HepG2 (cell line): Measurements from ENCODE around the gene RAE1. TPM values are rescaled to one million over a fixed set of nuclear protein-coding genes. Genes with fewer than 3 reads are reported as not detected.

Experiments used
- ARNT ChIP-seq: fragments of 450-650 bp; IDR thresholded peaks from 2 replicates; pipeline ENCODE4 v1.6.1; 2017
- CAMTA2 ChIP-seq: sonication (generic); formaldehyde crosslinking; IDR thresholded peaks from 2 replicates; pipeline ENCODE4 v1.4.0; 2020; ENCODE audit warnings: mild to moderate bottlenecking, missing genetic modification reagents, borderline replicate concordance
- CCAR2 ChIP-seq: fragments of 200-400 bp; formaldehyde crosslinking; optimal IDR thresholded peaks from 2 replicates; pipeline ENCODE3; 2018; ENCODE audit warnings: low read depth, mild to moderate bottlenecking, low read length, moderate library complexity
- CREB1 ChIP-seq, 2 experiments: fragments of 450-650 bp in 1 of 2; IDR thresholded peaks; 2 replicates each; pipeline ENCODE4 v1.6.1; 2016 to 2017; ENCODE audit warnings: control low read depth in 1 of 2, mild to moderate bottlenecking in 1 of 2, missing compliant biosample characterization in 1 of 2, missing genetic modification characterization in 1 of 2
- DNMT3B ChIP-seq: conservative IDR thresholded peaks from 2 replicates; pipeline ENCODE4 v1.6.1; 2016; ENCODE audit warnings: missing biosample characterization, control low read depth
- FLYWCH1 ChIP-seq: sonication (generic); formaldehyde crosslinking; IDR thresholded peaks from 2 replicates; pipeline ENCODE4 v1.8.1; 2023; ENCODE audit warnings: mild to moderate bottlenecking, missing genetic modification reagents
- GLI4 ChIP-seq: sonication (generic); formaldehyde crosslinking; IDR thresholded peaks from 2 replicates; pipeline ENCODE4 v1.5.1; 2020; ENCODE audit warnings: missing genetic modification reagents, mild to moderate bottlenecking, moderate library complexity, borderline replicate concordance
- GPN1 ChIP-seq: sonication (generic); formaldehyde crosslinking; IDR thresholded peaks from 2 replicates; pipeline ENCODE4 v1.5.1; 2020; ENCODE audit warnings: missing genetic modification reagents, borderline replicate concordance
- GTF3A ChIP-seq: sonication (generic); formaldehyde crosslinking; conservative IDR thresholded peaks from 2 replicates; pipeline ENCODE4 v1.4.0; 2020; ENCODE audit warnings: mild to moderate bottlenecking, missing genetic modification reagents
- HIVEP1 ChIP-seq: sonication (generic); formaldehyde crosslinking; IDR thresholded peaks from 2 replicates; pipeline ENCODE4 v1.4.0; 2020; ENCODE audit warnings: mild to moderate bottlenecking, missing genetic modification reagents
- KLF12 ChIP-seq: sonication (generic); formaldehyde crosslinking; IDR thresholded peaks from 2 replicates; pipeline ENCODE4 v1.4.0; 2020; ENCODE audit warnings: missing genetic modification reagents, borderline replicate concordance
- KLF15 ChIP-seq: sonication (generic); formaldehyde crosslinking; IDR thresholded peaks from 2 replicates; pipeline ENCODE4 v1.8.1; 2023; ENCODE audit warnings: borderline replicate concordance, mild to moderate bottlenecking, inconsistent platforms, missing genetic modification reagents, mixed read lengths
- MED1 ChIP-seq: sonication (generic); formaldehyde crosslinking; IDR thresholded peaks from 2 replicates; pipeline ENCODE4 v1.4.0; 2020; ENCODE audit warnings: missing genetic modification reagents
- MED8 ChIP-seq: sonication (generic); formaldehyde crosslinking; IDR thresholded peaks from 2 replicates; pipeline ENCODE4 v1.8.1; 2023; ENCODE audit warnings: mild to moderate bottlenecking, missing genetic modification reagents; ENCODE audit not compliant: insufficient replicate concordance
- ONECUT2 ChIP-seq: sonication (generic); formaldehyde crosslinking; IDR thresholded peaks from 2 replicates; pipeline ENCODE4 v1.4.0; 2020; ENCODE audit warnings: missing genetic modification reagents
- ZBTB20 ChIP-seq: sonication (generic); formaldehyde crosslinking; IDR thresholded peaks from 2 replicates; pipeline ENCODE4 v1.8.1; 2023; ENCODE audit warnings: missing genetic modification reagents, low read depth, mild to moderate bottlenecking, borderline replicate concordance
- ZFP90 ChIP-seq: sonication (generic); formaldehyde crosslinking; IDR thresholded peaks from 2 replicates; pipeline ENCODE4 v1.8.0; 2022; ENCODE audit warnings: missing genetic modification reagents, mild to moderate bottlenecking, inconsistent platforms, borderline replicate concordance
- ZHX2 ChIP-seq, 2 experiments: sonication (generic) in 1 of 2; formaldehyde crosslinking in 1 of 2; IDR thresholded peaks; 2 replicates each; pipeline versions ENCODE4 v1.6.1 to v1.9.0; 2014 to 2022; ENCODE audit warnings: antibody characterized with exemption in 1 of 2, borderline replicate concordance in 1 of 2, inconsistent platforms in 1 of 2, low read depth in 1 of 2, missing genetic modification reagents in 1 of 2
- ZKSCAN1 ChIP-seq: fragments of 150-350 bp; IDR thresholded peaks from 2 replicates; pipeline ENCODE4 v1.6.1; 2014; ENCODE audit warnings: low read length
- ZNF484 ChIP-seq: sonication (generic); formaldehyde crosslinking; IDR thresholded peaks from 2 replicates; pipeline ENCODE4 v1.5.1; 2020; ENCODE audit warnings: mild to moderate bottlenecking, low read depth, missing genetic modification reagents, borderline replicate concordance
- ZNF644 ChIP-seq: IDR thresholded peaks from 2 replicates; pipeline ENCODE4 v1.6.1; 2016; ENCODE audit warnings: low read depth
- ZNF775 ChIP-seq: sonication (generic); formaldehyde crosslinking; IDR thresholded peaks from 2 replicates; pipeline ENCODE4 v1.4.0; 2020; ENCODE audit warnings: missing genetic modification reagents, mild to moderate bottlenecking, moderate library complexity, borderline replicate concordance
- ZNF782 ChIP-seq: sonication (generic); formaldehyde crosslinking; IDR thresholded peaks from 2 replicates; pipeline ENCODE4 v1.4.0; 2020; ENCODE audit warnings: missing genetic modification reagents, mild to moderate bottlenecking, borderline replicate concordance
- ZSCAN9 ChIP-seq: IDR thresholded peaks from 2 replicates; pipeline ENCODE4 v1.6.1; 2016; ENCODE audit warnings: borderline replicate concordance
- polyA plus RNA-seq, 8 experiments: library from polyadenylated mRNA; depleted of rRNA in 3 of 8; stranded (reverse) in 7 of 8; unstranded in 1 of 8; fragments of >200 nt; fragmentation: Illumina TruSeq in 4 of 8; extraction: Trizol in 4 of 8; gene quantifications; 2 replicates each; pipeline versions ENCODE4 v1.2.1 to v1.2.3, GENCODE V29; 2011 to 2016; ENCODE audit warnings: low read depth in 4 of 8, missing spikeins in 1 of 8, mixed read lengths in 1 of 8; ENCODE audit not compliant: insufficient read depth in 1 of 8
- total RNA-seq, 5 experiments: library from RNA; depleted of rRNA; stranded (reverse); fragments of >200 nt; fragmentation: Illumina TruSeq; extraction: Trizol; gene quantifications; 2 replicates each; pipeline ENCODE4 v1.2.3, GENCODE V29; 2016; ENCODE audit warnings: low read depth in 1 of 5

The RAE1 gene
- total and polyA plus RNA-seq, 2 of the 13 experiments (the other 11 are each of a cell fraction or from before 2014, with no cell fraction given), result 36.1 to 72.9 TPM

GRCh38 chr20:57390604-57391438 lies 39.8 kb downstream of the RAE1 start, which contains the start of gene RBM38 (continued):
- no peak for TF ChIP-seq ZHX2 (IDR thresholded peaks at IDR 0.05; ENCODE audit: low read depth)
- TF ChIP-seq ZHX2 (CRISPR knock-in tag; IDR thresholded peaks at IDR 0.05; ENCODE audit: borderline replicate concordance), result no peak; the same call in none of the 2 replicates
- no peak for TF ChIP-seq ZSCAN9 (CRISPR knock-in tag)
- no peak for TF ChIP-seq CCAR2
- no peak for TF ChIP-seq MED1 (CRISPR knock-in tag)
- TF ChIP-seq GPN1 (CRISPR knock-in tag), result no peak
- no peak; the same call in 1 of the 2 replicates for TF ChIP-seq ZKSCAN1
- TF ChIP-seq ONECUT2, result no peak
- TF ChIP-seq ZNF775 (CRISPR knock-in tag), result no peak
- TF ChIP-seq DNMT3B (CRISPR knock-in tag), result no peak
- no peak for TF ChIP-seq ZNF644 (CRISPR knock-in tag)
- TF ChIP-seq GLI4 (CRISPR knock-in tag), result no peak; the same call in 1 of the 2 replicates
- TF ChIP-seq MED8 (CRISPR knock-in tag), result no peak
- no peak for TF ChIP-seq ZBTB20 (CRISPR knock-in tag)
- TF ChIP-seq CREB1 (IDR thresholded peaks at IDR 0.05), result no peak
- TF ChIP-seq CREB1 (CRISPR knock-in tag; IDR thresholded peaks at IDR 0.05), result no peak
- peak; percentile 67; the same call in 1 of the 2 replicates for TF ChIP-seq KLF12
- no peak for TF ChIP-seq GTF3A
- no peak for TF ChIP-seq KLF15 (CRISPR knock-in tag)
- TF ChIP-seq ZFP90 (CRISPR knock-in tag), result 0 out of 2 replicates have a peak, but pooled peaks have one; percentile 64
- TF ChIP-seq CAMTA2 (CRISPR knock-in tag), result no peak
- TF ChIP-seq ARNT, result no peak
- TF ChIP-seq FLYWCH1 (CRISPR knock-in tag), result no peak
- no peak for TF ChIP-seq ZNF484 (CRISPR knock-in tag)
- no peak for TF ChIP-seq ZNF782 (CRISPR knock-in tag)
- 0 out of 2 replicates have a peak, but pooled peaks have one; percentile 14 for TF ChIP-seq HIVEP1 (CRISPR knock-in tag)
